CD4-positive, alpha-beta T cell treated with Interleukin-2 at 100 ng/mL for 4 hours (primary cell): ENCODE results near the gene CCKAR.

Experiments used
- DNase-seq: peaks from one replicate; pipeline ENCODE4 v3.0.0-alpha.2; 2020; ENCODE audit warnings: low spot score

CCKAR gene

DNA sequence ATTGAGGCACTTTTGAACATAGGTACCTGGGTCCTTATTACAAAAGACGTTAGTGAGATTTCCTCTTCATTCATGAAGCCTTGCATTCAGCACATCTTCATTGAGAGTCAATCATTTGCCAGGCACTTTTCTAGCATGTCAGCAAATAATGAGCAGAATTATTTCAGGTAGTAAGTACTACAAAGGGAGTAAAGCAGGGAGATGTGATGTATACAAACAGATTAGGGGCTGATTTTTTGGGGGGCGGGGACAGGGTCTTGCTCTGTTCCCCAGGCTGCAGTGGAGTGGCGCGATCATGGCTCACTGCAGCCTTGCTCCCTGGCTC, 638 bp upstream of the CCKAR start:
- DNase-seq: no peak

DNA sequence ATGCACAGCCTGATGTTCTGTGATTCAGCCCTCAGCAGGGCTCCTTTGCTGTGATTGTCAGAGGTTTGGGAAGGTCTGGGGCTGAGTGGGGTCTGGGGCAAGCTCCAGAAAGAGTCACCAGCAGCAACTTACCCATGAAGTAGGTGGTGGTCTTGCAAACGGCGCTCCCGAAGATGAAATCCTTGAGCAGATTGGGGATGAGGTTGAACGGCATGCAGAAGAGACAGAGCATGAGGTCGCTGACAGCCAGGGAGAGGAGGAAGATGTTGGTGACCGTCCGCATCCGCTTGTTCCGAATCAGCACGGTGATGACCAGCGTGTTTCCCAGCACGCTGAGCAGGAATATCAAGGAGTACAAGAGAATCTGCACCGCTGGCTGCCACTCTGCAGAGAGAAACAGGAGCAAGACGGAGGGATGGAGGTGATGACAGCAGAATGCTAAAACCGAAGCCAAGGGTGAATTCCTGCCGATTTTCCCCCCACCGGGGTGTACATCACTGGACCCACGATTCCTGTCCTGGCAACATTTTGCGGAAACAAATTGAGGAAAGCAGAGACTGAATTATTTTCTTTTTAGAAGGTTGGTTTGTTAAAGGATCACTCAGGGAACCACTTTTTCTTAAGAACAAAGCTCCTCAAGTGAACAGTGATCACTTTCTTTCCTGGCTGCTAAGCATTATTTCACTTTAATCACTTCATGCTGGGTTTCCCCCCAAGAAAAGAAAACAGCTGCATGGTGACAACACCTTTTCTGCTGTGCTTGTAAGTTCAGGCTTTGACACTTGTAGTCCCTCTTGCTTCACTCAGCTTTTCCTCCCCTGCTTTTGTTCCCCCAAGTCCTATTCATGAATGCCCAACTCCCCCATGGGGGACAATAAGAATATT, 941 bp downstream of the CCKAR start:
- no peak for DNase-seq

DNA sequence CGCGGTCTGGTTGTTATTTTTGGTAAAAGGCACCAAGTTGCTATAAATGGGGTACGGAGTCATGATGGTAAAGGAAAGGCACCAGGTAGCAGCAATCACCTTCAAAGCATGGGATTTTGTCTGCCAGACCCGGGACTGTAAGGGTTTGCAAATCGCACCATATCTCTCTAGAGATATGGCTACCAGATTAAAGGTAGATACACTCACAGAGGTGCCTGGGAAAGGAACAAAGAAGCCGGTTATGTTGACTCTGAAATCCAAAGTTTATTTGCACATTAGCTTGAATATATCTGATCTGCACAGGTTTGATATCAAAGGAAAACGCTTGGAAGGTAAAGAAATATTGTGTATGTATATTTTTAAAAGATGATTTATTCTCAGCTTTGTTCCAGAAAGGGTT, 4.6 kb downstream of the CCKAR start:
- DNase-seq: no peak

DNA sequence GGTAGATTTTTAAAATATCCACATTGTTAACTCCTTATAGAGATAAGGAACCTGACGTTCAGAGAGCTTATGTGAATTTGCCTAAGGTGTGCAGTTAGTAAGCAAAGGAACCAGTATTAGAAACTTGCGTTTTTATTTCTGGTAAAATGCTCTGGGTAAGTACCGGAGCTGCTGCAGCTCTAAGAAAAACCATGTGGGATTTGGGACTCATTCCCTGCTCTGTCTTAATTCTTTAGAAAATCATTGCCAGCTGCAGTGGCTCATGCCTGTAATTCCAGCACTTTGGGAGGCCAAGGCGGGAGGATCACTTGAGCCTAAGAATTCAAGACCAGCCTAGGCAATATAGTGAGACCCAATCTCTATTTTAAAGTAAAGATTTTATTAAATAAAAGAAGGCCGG, 5.8 kb downstream of the CCKAR start:
- DNase-seq: no peak

DNA sequence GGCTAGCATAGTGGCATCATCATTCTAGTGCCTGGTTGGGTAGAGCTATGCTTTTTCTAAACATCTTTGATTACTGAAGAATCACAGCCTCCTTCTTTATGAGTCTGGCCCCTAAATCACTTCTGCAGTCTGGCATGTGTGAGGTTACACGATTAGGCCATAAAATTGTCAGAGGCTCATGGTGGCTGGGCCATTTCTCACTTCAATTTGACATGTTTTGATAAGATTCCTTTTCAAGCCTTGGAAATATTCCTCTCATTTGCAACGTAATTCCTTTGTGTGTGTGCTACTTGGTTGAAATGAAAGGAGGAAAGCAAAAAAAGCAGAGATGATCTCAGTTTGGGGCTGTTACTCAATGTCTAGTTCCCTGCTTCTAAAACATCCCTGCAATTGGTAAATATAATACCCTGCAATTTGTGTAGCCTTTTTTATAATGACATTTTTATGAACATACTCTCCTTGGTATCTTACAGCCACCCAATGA, 6.2 kb downstream of the CCKAR start:
- DNase-seq: no peak

DNA sequence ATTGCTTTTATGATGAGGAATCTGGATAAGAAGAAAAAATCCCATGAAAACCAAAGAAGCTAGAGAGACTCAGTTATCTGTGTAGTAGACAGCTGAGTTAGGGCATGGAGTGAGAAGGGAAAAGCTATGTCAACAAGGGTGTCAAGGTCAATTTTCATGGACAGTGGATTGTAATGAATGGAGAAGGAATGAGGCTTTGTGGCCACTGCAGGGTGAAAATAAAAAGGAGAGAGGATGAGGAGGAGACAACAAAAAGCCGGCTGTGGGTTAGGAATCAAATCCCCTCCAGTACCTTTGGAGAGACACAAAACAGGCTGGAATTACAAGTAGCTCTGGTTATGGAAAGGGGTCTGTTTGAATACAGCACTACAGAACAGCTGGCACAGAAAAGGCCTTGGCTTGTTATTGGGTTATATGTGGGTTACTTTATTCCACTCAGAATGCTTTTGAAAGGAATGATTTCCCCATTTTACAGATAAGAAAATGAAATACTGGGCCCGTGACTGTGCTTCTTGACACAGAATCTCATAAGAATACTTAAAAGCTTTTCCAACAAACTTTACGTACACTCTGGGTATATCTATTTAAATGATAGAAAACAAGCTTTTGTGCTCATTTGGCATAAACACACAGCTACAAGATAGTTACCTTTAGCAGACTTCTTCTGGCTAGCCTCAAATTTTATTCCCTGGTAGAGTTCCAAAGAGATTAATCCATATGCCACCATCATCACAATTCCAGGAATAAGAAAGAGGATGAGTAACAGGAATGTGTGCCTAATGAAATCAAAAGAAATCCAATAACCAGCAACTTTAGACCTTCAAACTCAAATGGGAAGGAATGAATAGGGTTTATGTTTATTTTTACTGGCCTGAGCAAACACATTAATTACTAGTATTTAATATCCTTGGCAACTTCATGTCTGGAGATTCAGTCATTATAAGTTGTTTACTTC, 7.5 kb downstream of the CCKAR start:
- no peak for DNase-seq

DNA sequence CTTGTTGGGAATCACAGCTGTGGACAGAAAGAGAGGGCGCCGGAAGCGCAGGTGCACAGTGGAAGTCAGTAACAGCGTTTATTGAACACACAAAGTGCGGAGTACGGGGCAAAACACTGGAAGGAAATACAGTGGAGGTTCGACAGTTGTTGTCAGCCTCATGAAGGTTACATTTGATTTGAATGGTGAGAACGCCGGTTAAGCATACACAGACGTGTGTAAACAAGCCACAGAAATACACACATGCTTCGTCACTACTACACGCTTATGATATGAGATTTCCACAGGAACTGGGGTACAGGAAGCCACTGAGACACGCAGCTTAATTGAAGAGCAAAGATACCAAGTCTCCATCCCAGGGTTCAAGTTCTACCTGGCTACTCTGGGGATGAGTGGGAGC, 12.0 kb downstream of the CCKAR start:
- DNase-seq: no peak

DNA sequence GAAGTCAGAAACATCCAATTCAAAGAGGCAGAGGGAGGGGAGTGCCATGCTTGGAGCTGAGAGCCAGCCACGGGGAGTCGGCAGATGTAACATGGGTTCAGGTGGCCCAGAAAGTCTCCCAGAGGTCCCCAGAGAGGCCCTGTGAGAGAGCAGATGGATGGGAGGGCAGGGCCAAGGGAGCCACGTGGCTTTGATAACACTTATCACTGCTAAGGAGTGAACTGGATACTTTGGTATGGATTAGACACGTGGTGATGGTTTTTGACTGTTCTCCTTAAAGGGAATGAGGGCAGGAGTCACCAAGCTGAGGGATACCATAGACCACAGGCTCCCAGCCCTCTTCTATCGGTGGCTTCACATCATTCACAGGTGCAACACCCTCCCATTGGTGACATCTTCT, 13.7 kb downstream of the CCKAR start:
- no peak for DNase-seq

DNA sequence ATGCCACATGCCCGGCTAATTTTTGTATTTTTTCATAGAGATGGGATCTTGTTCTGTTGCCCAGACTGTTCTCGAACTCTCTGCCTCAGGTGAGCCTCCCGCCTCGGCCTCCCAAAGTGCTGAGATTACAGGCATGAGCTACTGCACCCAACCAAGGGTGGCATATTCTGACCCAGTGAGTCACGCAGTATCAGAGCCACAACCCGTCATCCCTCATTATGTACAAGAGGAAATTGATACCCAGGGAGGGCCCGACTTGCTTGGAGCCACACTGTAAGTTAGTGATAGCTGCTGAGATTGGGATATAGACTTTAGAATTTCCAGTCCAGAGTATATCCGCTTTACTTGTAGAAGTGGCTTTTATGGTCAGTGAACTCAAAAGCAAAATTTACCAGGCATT, 14.6 kb downstream of the CCKAR start:
- DNase-seq: no peak

DNA sequence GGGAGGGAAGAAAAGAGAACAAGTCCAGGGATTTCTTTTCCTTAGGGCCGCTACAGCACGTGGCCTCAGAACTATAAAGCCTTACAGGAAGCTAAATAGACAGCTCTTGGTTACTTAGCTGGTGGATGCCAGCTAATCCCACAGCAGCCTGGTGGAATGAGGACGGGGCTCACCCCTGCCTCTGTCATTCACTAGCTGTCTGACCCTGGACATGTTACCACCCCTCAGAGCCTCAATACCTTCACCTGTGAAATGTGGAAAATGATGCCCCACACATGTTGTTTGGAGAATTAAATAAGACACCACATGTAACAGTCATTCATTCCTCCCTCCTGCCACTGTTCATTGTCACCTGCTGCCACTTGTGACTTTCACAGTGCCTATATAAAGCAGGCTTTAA, 15.7 kb downstream of the CCKAR start:
- no peak for DNase-seq

DNA sequence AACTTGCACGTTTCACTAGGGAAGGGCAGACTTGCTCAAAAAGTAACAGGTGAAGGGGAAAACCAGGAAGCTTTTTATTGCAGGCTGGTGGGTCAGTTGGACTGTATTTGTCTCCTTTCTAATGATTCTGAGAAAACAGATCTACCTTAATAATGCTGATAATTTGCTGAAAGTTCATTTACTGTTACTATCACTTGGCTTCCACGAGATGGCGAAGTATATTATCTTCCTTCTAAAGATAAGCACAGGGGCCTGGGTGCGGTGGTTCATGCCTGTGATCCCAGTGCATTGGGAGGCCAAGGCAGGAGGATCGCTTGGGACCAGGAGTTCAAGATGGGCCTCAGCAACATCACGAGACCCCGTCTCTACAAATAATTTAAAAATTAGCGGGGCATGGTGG, 16.4 kb downstream of the CCKAR start:
- no peak for DNase-seq

DNA sequence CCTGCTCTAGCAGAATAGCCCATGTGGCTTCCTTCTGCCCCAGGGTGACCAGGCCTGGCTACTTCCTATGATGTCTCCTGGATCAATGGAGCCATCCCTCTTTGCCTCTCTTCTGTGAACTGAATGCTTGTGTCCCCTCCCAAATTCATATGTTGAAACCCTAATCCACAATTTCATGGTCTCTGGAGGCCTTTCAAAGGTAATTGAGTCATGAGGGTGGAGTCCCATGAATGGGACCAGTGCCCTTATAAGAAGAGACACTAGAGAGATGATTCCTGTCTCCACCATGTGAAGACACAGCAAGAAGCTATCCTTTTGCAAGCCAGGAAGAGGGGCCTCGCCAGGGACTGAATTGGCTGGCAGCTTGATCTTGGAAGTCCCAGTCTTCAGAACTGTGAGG, 18.4 kb downstream of the CCKAR start:
- no peak for DNase-seq

DNA sequence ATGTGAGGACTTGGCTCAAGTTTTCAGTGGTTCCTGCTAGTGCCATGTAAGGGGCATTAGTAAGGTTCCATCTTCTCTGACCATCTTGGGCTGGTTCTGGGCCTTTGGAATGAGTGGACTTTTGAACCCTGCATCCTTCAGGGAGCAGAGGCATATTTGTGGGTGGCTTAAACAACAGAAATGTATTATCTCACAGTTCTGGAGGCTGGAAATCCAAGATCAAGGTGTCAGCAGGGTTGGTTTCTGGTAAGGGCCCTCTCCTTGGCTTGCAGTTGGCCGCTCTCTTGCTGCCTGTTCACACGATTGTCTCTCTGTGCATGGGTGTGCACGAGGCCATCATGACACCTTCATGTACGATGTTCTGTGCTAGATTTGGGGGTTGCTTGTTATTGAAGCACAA, 21.3 kb downstream of the CCKAR start:
- no peak for DNase-seq

DNA sequence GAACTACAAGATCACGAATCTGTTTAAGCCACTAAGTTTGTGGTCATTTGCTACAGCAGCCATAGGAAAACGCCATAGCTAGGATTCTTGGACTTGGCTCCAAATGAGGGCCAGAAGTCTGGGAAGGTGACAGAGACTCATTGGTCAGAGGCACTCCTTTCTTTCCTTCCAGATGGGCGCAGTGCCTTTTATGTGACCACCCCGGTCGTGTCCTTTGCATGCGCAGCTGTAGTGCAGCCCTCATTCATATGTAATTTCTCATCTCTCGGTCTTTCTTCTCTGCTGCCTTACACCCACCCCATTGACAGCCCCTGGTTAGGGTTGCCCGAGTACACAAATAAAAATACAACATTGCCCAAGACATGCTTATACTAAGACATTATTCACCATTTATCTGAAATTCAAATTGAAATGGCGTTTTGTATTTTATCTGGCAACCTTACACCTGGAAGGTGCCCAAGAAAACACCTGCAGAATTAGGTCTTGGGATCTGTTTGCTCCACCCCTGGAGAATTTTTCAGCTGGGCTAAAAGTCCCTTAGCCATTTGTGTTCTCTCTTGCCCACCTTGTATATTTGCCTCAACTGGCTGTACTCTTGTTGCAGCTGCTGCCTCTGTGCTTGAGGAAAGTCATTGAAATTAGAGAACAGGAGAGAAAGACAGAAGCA, 21.9 kb downstream of the CCKAR start:
- no peak for DNase-seq

DNA sequence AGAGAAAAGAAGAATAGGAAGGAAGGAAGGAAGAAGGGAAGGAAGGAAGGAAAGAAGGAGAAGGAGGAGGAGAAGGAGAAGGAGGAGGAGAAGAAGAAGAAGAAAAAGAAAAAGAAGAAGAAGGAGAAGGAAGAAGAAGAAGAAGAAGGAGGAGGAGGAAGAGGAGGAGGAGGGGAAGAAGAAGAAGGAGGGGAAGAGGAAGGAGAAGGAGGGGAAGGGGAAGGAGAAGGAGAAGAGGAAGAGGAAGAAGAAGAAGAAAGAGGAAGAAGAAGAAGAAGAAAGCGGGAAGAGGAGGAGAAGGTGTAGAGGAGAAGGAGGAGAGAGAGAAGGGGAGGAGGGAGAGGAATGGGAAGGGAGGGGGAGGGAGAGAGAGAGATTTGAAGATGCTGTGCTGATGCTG, 22.6 kb downstream of the CCKAR start:
- DNase-seq: no peak

DNA sequence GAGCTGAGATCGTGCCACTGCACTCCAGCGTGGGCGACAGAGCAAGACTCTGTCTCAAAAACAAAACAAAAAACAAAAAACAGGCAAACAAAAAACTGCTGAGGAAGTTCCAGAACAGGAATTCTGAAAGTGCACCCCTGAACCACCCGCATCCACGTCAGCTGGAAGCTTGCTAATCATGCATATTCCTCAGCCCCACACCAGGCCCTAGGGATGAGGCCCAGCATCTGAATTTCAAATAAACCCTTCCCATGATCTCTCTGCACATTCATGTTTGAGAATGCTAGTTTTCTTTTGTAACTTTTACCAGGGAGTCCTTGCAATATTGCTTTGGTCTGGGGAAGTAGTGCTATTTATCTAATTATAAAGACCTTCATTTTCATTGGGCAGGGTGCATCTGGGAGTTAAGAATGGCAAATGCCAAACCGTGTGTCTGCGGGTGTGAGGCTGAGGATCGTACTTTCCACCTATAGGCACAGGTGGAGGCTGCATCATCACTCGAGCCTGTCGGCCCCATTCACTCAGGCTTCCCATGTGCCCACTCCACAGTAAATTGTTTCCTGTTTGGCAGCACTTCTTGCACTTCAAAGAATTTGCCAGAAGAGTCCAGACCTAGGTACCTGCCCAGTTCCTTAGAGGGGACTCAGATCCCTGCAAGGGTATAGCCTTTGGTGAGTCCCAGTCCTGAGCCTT, 23.6 kb downstream of the CCKAR start:
- no peak for DNase-seq

DNA sequence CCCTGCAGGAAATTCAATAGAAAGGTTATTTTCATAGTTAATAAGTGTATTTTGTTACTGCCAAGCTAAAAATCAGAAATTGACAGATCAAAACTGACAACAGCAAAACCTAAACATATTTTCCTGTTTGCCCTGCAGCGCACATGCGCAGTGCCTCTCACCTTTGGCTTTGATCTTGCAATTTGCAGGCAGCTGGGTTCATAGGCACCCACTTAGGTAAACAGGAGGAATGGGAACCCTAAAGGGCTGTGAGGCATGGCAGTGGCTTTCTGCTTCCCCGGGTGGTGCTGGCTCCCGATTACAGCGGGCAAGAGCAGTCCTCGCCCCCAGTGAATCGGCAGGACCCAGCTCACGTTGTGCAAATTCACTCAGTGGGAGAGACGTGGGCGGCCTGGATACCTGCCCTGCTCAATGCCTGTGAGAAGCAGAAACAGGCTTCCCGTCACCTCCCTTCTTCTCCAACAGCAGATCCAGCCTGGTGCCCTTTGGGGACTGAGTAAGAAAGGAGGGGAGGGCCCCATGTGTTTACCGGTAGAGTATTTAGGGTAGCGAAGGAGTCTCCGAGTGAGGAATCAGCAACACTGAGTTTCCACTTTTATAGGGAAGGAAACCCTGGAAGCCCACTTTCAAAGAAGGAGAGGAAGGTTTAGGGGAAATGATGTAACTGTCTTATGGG, 25.7 kb downstream of the CCKAR start:
- no peak for DNase-seq

DNA sequence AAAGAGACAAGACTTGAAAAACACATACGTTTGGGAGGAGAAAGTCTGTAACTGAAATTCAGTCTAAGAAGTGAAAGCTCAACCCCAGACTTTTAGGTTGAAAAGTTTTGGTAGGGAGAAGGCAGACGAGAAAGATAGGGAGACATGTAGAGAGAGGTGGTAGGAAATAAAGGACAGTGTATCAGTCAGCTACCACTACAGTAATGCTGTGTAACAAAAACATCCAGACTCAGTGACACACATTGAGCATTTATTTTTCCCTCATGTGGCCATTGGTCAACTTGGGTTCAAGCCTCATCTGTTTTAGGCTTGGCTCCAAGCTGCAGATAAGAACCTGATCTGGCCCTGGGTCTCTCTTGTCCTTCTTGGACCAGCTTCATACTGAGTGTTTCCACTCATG, 26.9 kb downstream of the CCKAR start:
- DNase-seq: no peak

DNA sequence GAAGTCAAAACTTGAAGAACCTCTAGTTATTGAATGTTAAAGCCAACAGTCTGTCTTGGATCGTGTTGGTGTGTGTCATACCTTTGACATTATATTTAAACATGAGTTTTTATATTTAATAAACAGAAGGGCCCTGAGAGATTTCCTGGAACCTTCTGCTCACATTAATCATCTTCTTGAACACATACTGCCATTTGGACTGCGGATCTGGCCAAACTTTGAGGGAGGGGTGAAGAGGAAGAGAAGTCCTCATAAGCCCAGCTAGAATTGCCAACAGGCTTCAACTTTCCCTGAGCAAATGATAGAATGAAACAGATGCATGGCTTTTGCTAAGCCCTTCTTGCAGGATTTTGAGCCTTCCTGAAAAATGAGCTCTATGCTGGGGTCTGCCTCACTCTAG, 27.4 kb downstream of the CCKAR start:
- no peak for DNase-seq

DNA sequence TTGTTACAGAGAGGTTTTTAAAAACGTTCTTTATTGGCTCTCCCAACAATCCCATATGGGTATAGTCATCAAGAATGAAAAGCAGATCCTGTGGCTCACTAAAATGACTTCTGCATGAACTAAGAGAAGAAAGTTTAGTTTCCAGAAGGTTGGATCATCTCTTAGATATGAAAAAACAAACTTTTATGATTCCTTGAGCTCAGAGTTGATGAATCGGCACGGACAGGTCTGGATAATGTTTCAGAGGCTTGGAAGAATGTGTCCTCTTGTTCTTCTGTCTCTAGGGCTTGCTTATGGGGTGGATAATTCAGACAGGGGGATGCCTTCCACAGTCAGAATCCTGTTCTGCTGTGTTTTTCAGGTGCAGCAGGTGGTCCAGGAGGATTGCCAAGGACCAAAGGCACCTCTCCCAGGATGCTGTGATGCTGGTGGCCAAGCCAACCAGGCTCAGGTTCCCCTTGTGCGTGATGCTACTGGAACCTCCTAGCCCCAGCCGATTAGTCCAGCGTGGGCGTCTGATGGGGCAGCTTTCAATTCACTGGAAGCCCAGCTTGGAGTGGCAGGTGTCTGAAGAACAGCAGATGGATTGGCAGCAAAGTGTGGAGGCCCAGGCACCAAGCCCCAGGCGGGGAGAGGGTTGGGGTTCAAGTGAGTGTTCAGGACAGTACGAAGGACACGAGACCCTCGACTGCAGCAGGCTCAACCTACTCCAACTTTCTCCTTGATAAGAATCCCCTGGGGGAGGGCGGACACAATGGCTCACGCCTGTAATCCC, 30.3 kb downstream of the CCKAR start:
- DNase-seq: no peak
